Neural cell (in vitro differentiated cells): ENCODE results near the gene ATF6B.

Experiments used
- CTCF ChIP-seq: fragments of 450-650 bp; IDR thresholded peaks from 2 replicates; pipeline ENCODE4 v1.5.1; 2014; ENCODE audit warnings: antibody characterized with exemption, mild to moderate bottlenecking, moderate library complexity; ENCODE audit not compliant: poor library complexity, severe bottlenecking
- EP300 ChIP-seq: fragments of 450-650 bp; conservative IDR thresholded peaks from 2 replicates; pipeline ENCODE4 v1.6.1; 2014; ENCODE audit warnings: antibody characterized with exemption, mild to moderate bottlenecking, moderate library complexity; ENCODE audit not compliant: poor library complexity, severe bottlenecking

- TF ChIP-seq CTCF (no peak), EP300 (no peak)
These were observed 48.6 kb upstream of the ATF6B start for GRCh38 chr6:32176476-32177182.
